Pancreas (tissue), 10 donors: Measurements from ENCODE around the gene PDE10A. TPM values are rescaled to one million over a fixed set of nuclear protein-coding genes. Genes with fewer than 3 reads are reported as not detected.
A peak's percentile ranks its signal among the peaks of the same experiment; 100 is the strongest.

Source experiments
- ATAC-seq, 4 donors: fragments of 200-7000 bp; cut with Tn5 transposase; one replicate each; pipeline versions ENCODE4 v1.8.0 to v1.9.1; 2020; ENCODE audit warnings: mild to moderate bottlenecking in 4 of 4, moderate library complexity in 4 of 4
- DNase-seq, 6 donors: peaks; one replicate each; pipeline ENCODE4 v3.0.0-alpha.2; 2020
- FAIRE-seq: peaks from 2 replicates; lab custom pipeline; 2012; peaks lifted over from hg19 to GRCh38; lab: Jason Lieb, UNC
- H3K27ac ChIP-seq, 4 donors: fragments of 200-600 bp; sonication (generic); 1 replicate in 3 of 4; 2 replicates in 1 of 4; pipeline versions ENCODE4 v1.5.0 to v1.8.0; 2020
- H3K27me3 ChIP-seq, 4 donors: fragments of 200-600 bp; one replicate each; pipeline ENCODE4 v1.8.0; 2021
- H3K36me3 ChIP-seq, 3 donors: fragments of 200-600 bp; sonication (generic) in 1 of 3; one replicate each; pipeline versions ENCODE4 v1.5.0 to v1.8.0; 2020 to 2021
- H3K4me1 ChIP-seq, 3 donors: fragments of 200-600 bp; one replicate each; pipeline ENCODE4 v1.8.0; 2021
- H3K4me3 ChIP-seq, 4 donors: fragments of 200-600 bp; sonication (generic) in 2 of 4; one replicate each; pipeline versions ENCODE4 v1.5.0 to v1.8.0; 2020 to 2021
- H3K9me3 ChIP-seq, 4 donors: fragments of 200-600 bp; one replicate each; pipeline ENCODE4 v1.8.0; 2021
- CTCF ChIP-seq, 4 donors: fragments of 200-600 bp; sonication (generic) in 3 of 4; IDR thresholded peaks; one replicate each; pipeline versions ENCODE4 v1.5.0 to v1.8.0; 2021; ENCODE audit warnings: antibody characterized with exemption in 4 of 4
- WGBS, 2 donors: extraction: QIAGEN DNeasy Blood & Tissue Kit; methylation state at CpG; one replicate each; pipeline ENCODE4 v1.1.7; 2013; 5-methylcytosine and 5-hydroxymethylcytosine counted together
- intact Hi-C, 3 donors: fragments of 100-400 bp; cut with DNase I; formaldehyde crosslinking; loops; one replicate each; pipeline versions ENCODE4 v1.11.1 to v1.14.2; 2022
- polyA plus RNA-seq, 2 donors: library from polyadenylated mRNA; stranded (reverse); fragments of 200-250 nt; gene quantifications; one replicate each; pipeline ENCODE4 v1.2.3, GENCODE V29; 2013
- total RNA-seq, 6 donors: library from RNA; stranded (reverse); fragmentation: NEBNext Ultra II Directional in 4 of 6; extraction: Animal tissue kit (Norgen Biotek cat#: 25700) in 4 of 6; gene quantifications; one replicate each; pipeline versions ENCODE4 v1.2.1 to v1.2.4, GENCODE V29; 2021 to 2023
- donor health status: healthy with polysubstance abuse.
- donor health status: DM: no; HTN: no; CAD: no; lungs with moderate emphysema.
- donor health status: DM: no; HTN: no; CAD: no.
- donor health status: control.
- donor health status: control.
- donor health status: Bipolar disorder and iron deficiency.
- donor health status: DM: yes; HTN: yes; CAD: no.
- donor health status: DM: no; HTN: no; CAD: no.
- donor health status: DM: no; HTN: no; CAD: no.
- donor health status: DM: yes; HTN: yes; CAD: no.

Gene PDE10A
- total and polyA plus RNA-seq, 8 donors: 0.83 to 5.7 (median 2.7) TPM

GRCh38 chr6:165664559-165665383 lies 1.7 kb upstream of the PDE10A start:
- intact Hi-C loops: no loop called here
- Histone ChIP-seq H3K36me3 (no peaks in the 10 kb centered on the region), H3K4me1 (peaks cover 0 to 12% (median 11%) of the 10 kb centered on the region in 3 donors), H3K9me3 (no peaks in the 10 kb centered on the region), H3K27ac (no peak overlapping the region), H3K27me3 (peaks cover 3 to 56% (median 13%) of the 10 kb centered on the region in 4 donors), H3K4me3 (no peak overlapping the region)
- no peak for FAIRE-seq
- no peak for DNase-seq
- 10% methylated on average over 25 of the region's 25 CpGs for WGBS, 2 donors
- TF ChIP-seq CTCF (IDR thresholded peaks at IDR 0.05): no peak
- no peak for ATAC-seq

- no peak for TF ChIP-seq CTCF (IDR thresholded peaks at IDR 0.05)
- no peaks in the 10 kb centered on the region for H3K9me3 ChIP-seq
- H3K36me3 ChIP-seq: no peaks in the 10 kb centered on the region
- H3K4me3 ChIP-seq: peak overlapping the region in 3 of 4 donors; percentile 24 to 54 (median 41)
- 2 to 3% methylated on average over 40 to 48 of the region's 48 CpGs for WGBS, 2 donors
- peaks cover 0 to 12% (median 11%) of the 10 kb centered on the region in 3 donors for H3K4me1 ChIP-seq
- peaks cover 3 to 56% (median 13%) of the 10 kb centered on the region in 4 donors for H3K27me3 ChIP-seq
- no peak for DNase-seq
- FAIRE-seq: no peak
- H3K27ac ChIP-seq: no peak overlapping the region
- peak in 3 of 4 donors; percentile 8 to 20 (median 10) for ATAC-seq
- intact Hi-C loops: no loop called here
Measured at GRCh38 chr6:165663736-165664558, 906 bp upstream of the PDE10A start.

GRCh38 chr6:165663377-165663735 lies 315 bp upstream of the PDE10A start:
- Histone ChIP-seq H3K9me3 (no peaks in the 10 kb centered on the region), H3K27ac (peak overlapping the region in 1 of 4 donors; percentile 15), H3K4me3 (peak overlapping the region; percentile 24 to 54 (median 40)), H3K27me3 (peaks cover 3 to 56% (median 13%) of the 10 kb centered on the region in 4 donors), H3K4me1 (peaks cover 0 to 12% (median 11%) of the 10 kb centered on the region in 3 donors), H3K36me3 (no peaks in the 10 kb centered on the region)
- intact Hi-C loops: no loop called here
- no peak for TF ChIP-seq CTCF (IDR thresholded peaks at IDR 0.05)
- WGBS, 2 donors: 1% methylated on average over 20 to 22 of the region's 22 CpGs
- no peak for FAIRE-seq
- peak; percentile 28 to 38 (median 32) for ATAC-seq
- peak in 1 of 6 donors; percentile 15 for DNase-seq

DNA sequence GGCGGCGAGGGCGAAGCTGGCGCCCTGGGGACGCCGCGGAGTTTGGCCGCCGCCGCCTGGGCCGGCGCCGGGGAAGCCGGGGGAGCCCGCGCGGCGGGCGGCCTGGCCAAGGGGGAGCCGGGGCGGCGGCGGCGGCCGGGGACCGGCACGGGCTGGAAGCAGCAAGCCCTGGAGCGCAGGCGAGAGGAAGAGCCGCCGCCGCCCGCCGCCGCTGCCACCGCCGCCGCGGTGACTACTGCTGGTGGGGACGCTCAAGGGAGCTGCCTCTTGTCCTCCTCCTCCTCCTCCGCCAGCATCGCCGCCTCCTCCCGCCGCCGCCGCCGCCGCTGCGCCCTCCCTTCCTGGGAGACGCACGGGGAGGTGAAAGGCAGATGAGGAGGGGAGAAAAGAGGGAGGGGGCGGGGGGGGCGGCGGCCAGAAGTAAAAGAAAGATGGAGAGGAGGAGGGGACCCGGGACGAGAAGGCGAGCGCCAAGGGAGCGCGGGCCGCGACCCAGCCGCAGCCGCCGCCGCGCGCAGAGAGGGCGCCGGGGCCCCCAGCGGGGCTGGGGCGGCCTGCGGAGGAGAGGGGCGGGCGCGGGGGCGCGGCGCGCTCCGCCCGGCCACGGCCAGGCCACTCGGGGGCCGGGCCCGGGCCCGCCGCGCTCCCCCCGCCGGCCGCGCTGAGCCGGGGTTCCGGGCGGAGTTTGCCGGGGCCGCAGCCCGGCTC lies 846 bp downstream of the PDE10A start:
- peaks cover 2 to 51% (median 11%) of the 10 kb centered on the region in 4 donors for H3K27me3 ChIP-seq
- intact Hi-C loops: no loop called here

More for the DNA sequence above, 846 bp downstream of the PDE10A start:
- Histone ChIP-seq H3K9me3 (no peaks in the 10 kb centered on the region), H3K27ac (no peak overlapping the region), H3K4me1 (peaks cover 0 to 12% (median 11%) of the 10 kb centered on the region in 3 donors), H3K36me3 (no peaks in the 10 kb centered on the region), H3K4me3 (peak overlapping the region; percentile 18 to 54 (median 32))
- ATAC-seq (peak in 2 of 4 donors; percentile 7 to 15), DNase-seq (no peak), FAIRE-seq (no peak)
- 1 to 5% methylated on average over 14 to 99 of the region's 100 CpGs for WGBS, 2 donors
- TF ChIP-seq CTCF (IDR thresholded peaks at IDR 0.05): no peak
